ENCODE measurements around the gene ADIRF. TPM values are rescaled to one million over a fixed set of nuclear protein-coding genes. Genes with fewer than 3 reads are reported as not detected.

ADIRF gene
- total and polyA plus RNA-seq, 9 of the 15 experiments (the other 6 are each of a cell fraction or from before 2014, with no cell fraction given): 0.08 TPM; not detected in 8

DNA sequence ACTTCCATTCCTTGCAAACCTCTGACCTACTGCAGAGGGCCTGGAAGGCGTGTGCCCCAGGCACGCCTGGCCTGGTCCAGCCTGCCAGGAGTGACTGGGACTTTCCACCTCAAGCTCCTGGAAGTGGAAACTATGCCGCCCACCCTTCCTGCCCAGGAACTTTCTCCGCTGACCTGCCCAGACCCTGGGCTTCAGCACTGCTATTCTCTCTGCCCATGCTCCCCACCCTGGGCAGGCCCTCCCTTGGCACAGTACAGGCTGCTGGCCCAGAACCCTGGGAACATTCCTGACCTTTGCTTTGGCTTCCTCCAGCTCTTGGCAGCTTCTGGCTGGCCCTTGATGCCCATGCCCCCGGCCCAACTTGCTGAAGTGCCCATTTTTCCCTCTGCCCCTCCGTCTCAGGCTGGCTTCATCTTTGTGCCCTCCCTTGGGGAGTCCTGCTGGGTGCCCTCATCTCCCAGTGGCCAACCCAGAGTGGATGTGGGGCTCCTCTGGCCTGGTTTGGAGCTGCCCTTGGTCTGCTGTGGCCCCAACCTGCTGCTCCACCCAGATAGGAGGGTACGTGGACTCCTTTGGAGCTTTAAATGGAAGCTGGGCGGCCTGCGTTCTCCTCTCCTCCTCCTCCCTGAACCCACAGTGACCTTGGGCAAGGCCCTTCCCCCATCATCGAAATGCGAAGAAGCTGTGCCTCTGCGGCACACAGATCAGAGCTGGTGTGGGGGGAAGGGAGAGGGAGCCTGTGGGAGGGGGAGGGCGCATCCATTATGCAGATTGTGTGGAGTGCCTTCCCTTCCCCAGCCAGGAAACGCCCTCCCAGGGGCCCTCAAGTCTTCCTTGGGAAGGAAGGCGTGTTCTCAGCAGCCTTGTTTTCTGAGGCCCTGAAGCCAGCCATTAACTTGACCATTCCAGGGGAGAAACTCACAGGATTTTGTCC is 14.3 kb upstream of the ADIRF start:
- DNase-seq (ENCODE audit: extremely low read depth in 1 of 4, low spot score in 3 of 4) (peak; percentile 71 to 93 (median 78)), ATAC-seq (peak; percentile 78), FAIRE-seq (peak; percentile 95)
- Histone ChIP-seq H3K79me2 (ENCODE audit: control insufficient read depth, insufficient read depth, low read length) (peaks cover 4% of the 10 kb centered on the region; the same call in 1 of the 3 replicates), H2AFZ (ENCODE audit: low read depth, low read length) (peak overlapping the region; percentile 93), H3K9me3 (replicated peaks; ENCODE audit: control insufficient read depth, insufficient read depth, low read depth, low read length) (0 out of 2 replicates have a peak, but pooled peaks cover 3% of the 10 kb centered on the region), H3K36me3 (ENCODE audit: control insufficient read depth, insufficient read depth, low read length) (no peaks in the 10 kb centered on the region), H3K9me1 (ENCODE audit: control insufficient read depth, insufficient read depth, low read length) (no peaks in the 10 kb centered on the region), H3K27me3 (ENCODE audit: control insufficient read depth in 2 of 2, insufficient read depth in 2 of 2, low read length in 2 of 2) (no peaks in the 10 kb centered on the region), H4K20me1 (replicated peaks; ENCODE audit: control insufficient read depth, insufficient read depth, low read length) (no peaks in the 10 kb centered on the region), H3K9ac (ENCODE audit: insufficient read depth in 1 of 2, low read depth in 2 of 2, low read length in 2 of 2) (peak overlapping the region; percentile 44 to 79), H3K4me2 (ENCODE audit: insufficient read depth, low read length) (peak overlapping the region; percentile 46), H3K27ac (ENCODE audit: extremely low read depth, low read depth, low read length) (peak overlapping the region; percentile 82), H3K4me3 (no peak overlapping the region; the same call in 1 of the 2 replicates), H3K4me1 (replicated peaks in 1 of 2; ENCODE audit: control insufficient read depth in 2 of 2, insufficient read depth in 2 of 2, low read length in 2 of 2) (peaks cover 50 to 52% of the 10 kb centered on the region in 2 experiments)
- POLR2A ChIA-PET: interaction anchor here (0.7 kb wide), 3 partner anchors 13 to 282 kb away, joined by 3 to 4 read pairs (median 3); no protein-coding TSS in a partner anchor
- BruUV-seq (replicated peaks): no TSS peak
- in situ Hi-C loops (cut with MboI) (no loop called here), intact Hi-C loops (cut with micrococcal nuclease) (no loop called here)
- 73% methylated on average over 5 of the region's 15 CpGs for WGBS (ENCODE audit: insufficient coverage, low coverage, missing lambda C conversion rate)
- CTCF ChIA-PET (ENCODE audit: low intra/inter-chr PET ratio): no interaction called here
- TF ChIP-seq MNT (conservative IDR thresholded peaks at IDR 0.05) (no peak), ESRRA (IDR thresholded peaks at IDR 0.05; ENCODE audit: borderline replicate concordance, low read depth) (peak; percentile 47; the same call in 1 of the 2 replicates), LCOR (CRISPR knock-in tag; IDR thresholded peaks at IDR 0.05) (no peak), ZNF589 (CRISPR knock-in tag; IDR thresholded peaks at IDR 0.05; ENCODE audit: low read depth) (0 out of 2 replicates have a peak, but pooled peaks have one; percentile 30), ZZZ3 (IDR thresholded peaks at IDR 0.05) (no peak), RBM15 (IDR thresholded peaks at IDR 0.05; ENCODE audit: insufficient read depth, low read length) (no peak), PRPF4 (IDR thresholded peaks at IDR 0.05; ENCODE audit: insufficient read depth, low read depth, low read length, poor library complexity, severe bottlenecking) (no peak), ZNF41 (CRISPR knock-in tag; conservative IDR thresholded peaks at IDR 0.05) (no peak), XRCC5 (IDR thresholded peaks at IDR 0.05; ENCODE audit: low read depth, low read length) (peak; percentile 71), MYNN (IDR thresholded peaks at IDR 0.05) (no peak), MYNN (CRISPR knock-in tag; IDR thresholded peaks at IDR 0.05) (no peak), ZBTB7A (IDR thresholded peaks at IDR 0.05; ENCODE audit: borderline replicate concordance, control insufficient read depth, low read depth, low read length) (no peak), RBBP5 (IDR thresholded peaks at IDR 0.05; ENCODE audit: borderline replicate concordance, insufficient read depth, low read length, poor library complexity, severe bottlenecking) (no peak)
- TF ChIP-seq, protein P1, sequence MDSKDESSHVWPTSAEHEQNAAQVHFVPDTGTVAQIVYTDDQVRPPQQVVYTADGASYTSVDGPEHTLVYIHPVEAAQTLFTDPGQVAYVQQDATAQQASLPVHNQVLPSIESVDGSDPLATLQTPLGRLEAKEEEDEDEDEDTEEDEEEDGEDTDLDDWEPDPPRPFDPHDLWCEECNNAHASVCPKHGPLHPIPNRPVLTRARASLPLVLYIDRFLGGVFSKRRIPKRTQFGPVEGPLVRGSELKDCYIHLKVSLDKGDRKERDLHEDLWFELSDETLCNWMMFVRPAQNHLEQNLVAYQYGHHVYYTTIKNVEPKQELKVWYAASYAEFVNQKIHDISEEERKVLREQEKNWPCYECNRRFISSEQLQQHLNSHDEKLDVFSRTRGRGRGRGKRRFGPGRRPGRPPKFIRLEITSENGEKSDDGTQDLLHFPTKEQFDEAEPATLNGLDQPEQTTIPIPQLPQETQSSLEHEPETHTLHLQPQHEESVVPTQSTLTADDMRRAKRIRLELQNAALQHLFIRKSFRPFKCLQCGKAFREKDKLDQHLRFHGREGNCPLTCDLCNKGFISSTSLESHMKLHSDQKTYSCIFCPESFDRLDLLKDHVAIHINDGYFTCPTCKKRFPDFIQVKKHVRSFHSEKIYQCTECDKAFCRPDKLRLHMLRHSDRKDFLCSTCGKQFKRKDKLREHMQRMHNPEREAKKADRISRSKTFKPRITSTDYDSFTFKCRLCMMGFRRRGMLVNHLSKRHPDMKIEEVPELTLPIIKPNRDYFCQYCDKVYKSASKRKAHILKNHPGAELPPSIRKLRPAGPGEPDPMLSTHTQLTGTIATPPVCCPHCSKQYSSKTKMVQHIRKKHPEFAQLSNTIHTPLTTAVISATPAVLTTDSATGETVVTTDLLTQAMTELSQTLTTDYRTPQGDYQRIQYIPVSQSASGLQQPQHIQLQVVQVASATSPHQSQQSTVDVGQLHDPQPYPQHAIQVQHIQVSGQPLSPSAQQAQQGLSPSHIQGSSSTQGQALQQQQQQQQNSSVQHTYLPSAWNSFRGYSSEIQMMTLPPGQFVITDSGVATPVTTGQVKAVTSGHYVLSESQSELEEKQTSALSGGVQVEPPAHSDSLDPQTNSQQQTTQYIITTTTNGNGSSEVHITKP (IDR thresholded peaks at IDR 0.05; ENCODE audit: partially characterized antibody): peak; percentile 22

Data from K562 (cell line).